GM19395 (cell line): ENCODE data around the gene RGS10.
"Not testable (repeated sequence)": the region's sequence is repeated elsewhere in the genome, so short reads cannot be mapped to it uniquely, and the experiment has no call there.

Experiments used
- ATAC-seq: cut with Tn5 transposase; IDR thresholded peaks from one replicate; pipeline ENCODE4 v1.9.1; 2021; ENCODE audit warnings: mild to moderate bottlenecking, moderate library complexity; ENCODE audit not compliant: unreplicated experiment

The RGS10 gene

DNA sequence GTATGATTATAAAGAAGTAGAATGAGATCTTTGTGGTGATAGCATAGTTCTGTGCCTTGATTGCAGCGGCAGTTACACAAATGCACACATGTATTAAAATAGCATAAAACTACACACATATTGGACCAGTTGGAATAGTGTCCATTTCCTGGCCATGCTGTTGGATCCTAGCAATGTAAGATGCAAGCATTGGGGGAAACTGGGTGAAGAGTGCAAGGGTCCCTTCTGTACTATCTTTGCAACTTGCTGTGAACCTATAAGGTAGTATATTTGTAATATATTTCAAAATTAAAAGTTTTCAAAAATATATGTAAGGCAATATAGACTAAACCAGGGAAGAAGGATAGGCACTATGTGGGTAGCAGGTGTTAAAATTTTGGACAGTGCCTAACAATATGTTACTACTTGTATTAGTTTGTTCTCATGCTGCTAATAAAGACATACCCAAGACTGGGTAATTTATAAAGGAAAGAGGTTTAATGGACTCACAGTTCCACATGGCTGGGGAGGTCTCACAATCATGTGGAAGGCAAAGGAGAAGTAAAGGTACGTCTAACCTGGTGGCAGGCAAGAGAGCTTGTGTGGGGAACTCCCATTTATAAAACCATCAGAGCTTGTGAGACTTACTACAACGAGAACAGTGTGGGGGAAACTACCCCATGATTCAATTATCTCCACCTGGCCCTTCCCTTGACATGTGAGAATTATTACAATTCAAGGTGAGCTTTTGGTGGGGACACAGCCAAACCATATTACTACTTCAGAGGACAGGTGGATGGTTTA, 71.4 kb downstream of the RGS10 start:
- no peak for ATAC-seq

DNA sequence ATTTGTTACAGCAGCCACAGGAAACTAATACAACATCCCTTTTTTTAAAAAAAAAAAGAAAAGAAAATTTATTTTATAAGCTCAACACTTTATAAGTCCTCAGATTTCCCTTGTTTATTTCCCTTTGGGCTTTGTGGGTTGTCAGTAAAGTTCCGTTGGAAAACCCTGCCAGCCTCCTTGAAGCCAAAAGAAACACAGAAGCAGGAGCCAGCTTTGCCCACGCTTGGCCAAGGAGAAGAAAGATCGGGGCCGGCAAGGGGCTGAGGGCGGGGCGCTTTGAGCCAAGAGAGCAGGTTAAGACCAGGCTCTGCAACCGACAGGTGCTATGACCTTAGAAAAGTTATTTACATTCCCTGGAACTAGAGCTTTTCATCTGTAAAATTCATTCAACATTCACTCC, 72.7 kb downstream of the RGS10 start:
- no peak for ATAC-seq

DNA sequence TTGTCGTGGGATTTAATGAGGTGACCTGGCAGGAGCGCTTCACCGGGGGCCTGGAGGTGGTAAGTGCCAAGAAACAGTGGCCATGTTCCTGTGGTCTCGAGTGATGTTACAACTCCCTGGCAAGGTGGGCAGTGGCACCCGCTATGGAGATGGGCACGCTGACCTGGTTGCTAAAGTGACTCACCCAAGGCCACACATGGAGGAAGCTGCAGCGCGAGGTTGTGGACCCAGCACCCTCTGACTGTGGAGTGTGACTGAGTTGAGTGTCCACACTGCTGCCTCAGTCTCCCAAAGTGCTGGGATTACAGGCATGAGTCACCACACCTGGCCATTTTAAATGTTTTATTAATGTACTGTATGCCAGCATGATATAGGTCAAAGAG, 73.2 kb downstream of the RGS10 start:
- ATAC-seq, result no peak

DNA sequence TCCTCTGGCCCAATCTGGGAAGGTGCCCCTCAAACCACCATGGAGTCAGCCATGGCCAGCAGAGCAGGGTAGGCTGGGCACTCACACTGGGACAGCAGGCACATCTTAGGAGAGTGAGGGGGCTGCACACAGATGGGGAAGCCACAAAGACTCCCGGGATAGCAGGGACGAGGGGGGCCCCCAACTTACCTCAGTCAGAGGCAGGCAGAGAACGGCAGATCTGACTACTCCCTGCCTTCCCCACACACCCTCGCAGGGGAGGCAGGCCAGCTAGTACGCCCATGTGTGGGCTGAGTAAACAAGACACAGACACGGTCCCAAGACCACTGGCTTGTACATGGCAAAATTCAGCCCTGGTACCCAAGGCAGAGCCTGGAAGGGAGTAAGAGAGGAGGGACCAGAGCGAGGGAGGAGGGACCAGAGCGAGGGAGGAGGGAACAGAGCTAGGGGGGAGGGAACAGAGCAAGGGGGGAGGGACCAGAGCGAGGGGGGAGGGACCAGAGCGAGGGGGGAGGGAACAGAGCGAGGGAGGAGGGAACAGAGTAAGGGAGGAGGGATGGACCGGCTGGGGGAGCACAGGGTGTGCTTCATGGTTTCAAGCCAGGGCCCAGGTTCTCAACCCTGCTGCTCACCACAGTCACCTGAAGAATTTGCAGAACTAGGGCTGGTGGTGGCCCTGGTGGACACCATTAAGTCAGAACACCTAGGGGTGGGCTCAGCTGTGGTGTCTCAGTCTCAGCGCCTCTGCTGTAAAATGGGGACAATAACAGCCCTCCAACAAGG, 73.8 kb downstream of the RGS10 start:
- no peak for ATAC-seq

DNA sequence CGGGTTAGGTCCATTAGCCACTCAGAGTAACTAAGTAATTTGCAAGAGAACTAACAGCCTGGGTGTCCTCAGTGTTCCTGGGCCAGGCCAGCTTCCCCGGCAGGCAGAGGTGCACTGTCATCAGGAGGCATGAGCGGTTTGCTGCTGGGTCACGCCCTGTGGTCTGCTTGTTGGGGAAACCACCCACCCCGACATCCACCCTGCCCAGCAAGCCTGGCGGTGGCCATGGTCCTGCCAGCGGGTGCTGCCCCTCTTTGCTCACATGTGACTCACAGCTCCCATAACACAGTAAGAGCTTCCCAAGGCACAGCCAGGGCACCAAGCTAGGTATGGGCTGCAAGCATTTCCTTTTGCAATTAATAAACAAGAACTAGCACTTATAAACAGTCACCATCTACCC, 75.9 kb downstream of the RGS10 start:
- ATAC-seq, result no peak

DNA sequence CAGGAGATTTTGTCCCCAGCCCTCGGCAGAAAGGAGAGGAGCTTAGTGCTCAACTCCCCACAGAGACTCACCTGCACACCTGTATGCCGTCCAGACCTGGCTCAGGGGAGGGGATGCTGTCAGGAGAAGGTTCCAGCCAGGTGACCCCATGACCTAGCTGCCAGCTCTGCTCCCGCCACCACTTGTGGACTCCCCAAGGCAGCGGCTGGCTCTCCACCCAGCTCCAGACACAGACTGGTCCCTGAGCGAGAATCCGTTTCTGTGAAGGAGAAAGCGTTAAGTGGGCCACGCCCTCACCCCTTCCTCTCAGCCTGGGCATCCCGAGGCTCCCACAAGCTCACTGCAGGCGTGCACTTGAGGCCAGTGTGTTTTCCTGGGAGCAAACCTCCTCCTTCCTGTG, 76.4 kb downstream of the RGS10 start:
- no peak for ATAC-seq

DNA sequence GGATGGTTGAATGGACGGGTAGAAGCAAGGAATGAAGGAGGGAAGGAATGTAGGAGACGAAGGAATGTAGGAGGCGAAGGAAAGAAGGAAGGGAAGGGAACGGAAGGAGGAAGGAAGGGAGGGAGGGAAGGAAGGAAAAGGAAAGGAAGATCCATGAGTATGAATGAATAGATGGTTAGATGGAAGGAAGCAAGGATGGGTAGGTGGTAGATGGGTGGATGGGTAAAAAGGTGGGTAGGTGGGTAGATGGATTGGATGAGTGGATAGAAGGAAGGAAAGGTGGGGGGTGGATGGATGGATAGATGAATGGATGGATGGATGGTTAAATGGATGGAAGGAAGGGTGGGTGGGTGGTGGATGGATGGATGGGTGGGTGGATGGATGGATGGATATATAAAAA, 77.4 kb downstream of the RGS10 start:
- no peak for ATAC-seq

DNA sequence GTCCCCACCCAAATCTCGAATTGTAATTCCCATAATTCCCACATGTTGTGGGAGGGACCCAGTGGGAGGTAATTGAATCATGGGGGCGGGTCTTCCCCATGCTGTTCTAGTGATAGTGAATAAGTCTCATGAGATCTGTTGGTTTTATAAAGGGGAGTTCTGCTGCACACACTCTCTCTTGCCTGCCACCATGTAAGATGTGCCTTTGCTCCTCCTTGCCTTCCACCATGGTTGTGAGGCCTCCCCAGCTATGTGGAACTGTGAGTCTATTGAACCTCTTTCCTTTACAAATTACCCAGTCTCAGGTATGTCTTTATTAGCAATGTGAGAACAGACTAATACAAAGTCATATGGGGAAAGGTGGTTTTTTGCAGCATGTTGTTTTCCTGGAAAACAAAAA, 79.3 kb downstream of the RGS10 start:
- not testable (repeated sequence) for ATAC-seq

DNA sequence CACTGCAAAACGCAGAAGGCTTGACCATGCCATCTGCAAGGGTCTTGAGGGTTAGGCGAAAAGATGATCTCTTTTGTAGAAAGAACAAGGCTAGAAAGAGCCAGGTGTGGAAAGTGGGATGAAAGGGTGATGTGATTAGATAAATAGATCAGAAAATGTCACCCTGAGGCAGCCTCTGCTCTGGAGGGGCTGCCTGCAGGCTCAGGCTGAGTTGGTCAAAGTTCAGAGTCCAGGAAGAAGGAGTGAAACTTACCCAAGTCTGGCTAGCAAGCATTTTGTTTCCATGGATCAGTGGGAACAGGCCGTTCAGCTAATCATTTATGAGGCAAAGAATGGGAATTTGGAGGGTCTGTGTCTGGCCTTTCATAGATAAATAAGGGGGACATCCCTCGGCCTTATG, 79.7 kb downstream of the RGS10 start:
- no peak for ATAC-seq

DNA sequence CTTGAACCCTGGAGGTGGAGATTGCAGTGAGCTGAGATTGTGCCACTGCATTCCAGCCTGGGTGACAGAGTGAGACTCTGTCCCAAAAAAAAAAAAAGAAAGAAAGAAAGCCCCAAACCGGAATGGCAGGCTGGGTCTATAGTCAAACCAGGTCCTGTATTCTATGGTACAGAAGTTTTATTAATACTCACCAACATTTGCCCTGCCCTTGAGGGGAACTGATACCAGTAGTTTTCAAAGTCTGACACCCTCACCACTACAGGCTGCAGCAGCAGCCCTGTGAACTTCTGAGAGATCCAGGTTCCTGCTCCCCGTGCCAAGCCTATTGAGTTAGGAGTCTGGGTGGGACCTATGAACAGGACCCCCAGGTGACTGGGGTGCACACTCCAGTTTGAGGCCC, 80.6 kb downstream of the RGS10 start:
- peak; percentile 72 for ATAC-seq

DNA sequence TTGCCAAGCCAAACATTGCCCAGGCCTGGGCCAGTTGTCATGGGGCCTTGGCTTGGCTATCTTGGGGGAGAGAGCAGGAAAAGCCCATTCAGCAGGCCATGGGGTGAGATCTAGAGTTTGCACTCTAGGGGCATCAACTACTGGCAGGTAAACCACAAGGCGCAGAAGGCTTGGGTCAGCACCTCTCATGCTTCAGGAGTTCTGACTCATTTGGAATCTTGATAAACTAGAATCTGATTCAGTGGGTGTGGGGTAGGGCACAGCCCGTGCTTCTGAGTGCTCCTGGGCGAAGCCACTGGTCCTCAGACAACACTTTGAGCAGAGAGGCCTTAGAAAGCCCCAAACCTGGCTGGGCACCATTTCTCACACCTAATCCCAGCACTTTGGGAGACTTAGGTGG, 81.1 kb downstream of the RGS10 start:
- ATAC-seq, result peak; percentile 53

DNA sequence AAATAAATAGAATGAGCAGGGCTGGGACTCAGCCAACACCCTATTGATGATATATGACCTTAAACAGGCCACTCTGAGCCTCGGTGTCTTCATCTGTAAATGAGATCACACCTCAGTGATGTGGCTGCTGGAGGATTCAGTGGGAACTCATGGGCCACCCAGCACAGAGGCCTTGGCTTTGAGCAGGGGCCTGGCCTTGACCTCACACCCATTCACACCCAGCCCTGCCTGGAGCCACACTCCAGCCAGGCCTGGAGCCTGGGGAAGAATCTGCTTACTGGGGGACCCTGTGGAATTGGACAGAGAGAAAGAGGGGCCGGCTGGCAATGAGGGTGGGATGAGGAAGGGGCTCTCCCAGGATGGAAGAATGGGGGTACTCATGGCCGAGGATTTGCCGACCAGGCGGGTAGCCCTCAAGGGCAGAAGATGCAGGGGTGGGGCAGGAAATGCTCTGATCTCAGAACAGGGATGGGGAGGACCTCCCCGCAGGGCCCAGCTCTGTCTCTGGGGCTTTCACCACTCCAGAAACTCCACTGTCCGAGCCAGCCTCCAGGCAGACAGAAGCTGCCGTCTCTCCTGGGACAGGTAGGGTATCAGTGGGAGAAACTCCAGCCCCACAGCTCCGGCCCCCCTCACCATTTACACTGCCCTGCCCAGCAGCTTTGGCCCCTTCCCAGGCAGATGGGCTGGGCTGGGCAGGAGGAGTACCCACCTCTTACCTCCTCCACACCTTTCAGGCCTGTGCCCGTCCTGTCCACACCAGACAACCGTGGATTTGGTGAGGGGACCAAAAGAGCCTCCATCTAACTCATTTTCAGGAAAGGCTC, 81.9 kb downstream of the RGS10 start:
- no peak for ATAC-seq

DNA sequence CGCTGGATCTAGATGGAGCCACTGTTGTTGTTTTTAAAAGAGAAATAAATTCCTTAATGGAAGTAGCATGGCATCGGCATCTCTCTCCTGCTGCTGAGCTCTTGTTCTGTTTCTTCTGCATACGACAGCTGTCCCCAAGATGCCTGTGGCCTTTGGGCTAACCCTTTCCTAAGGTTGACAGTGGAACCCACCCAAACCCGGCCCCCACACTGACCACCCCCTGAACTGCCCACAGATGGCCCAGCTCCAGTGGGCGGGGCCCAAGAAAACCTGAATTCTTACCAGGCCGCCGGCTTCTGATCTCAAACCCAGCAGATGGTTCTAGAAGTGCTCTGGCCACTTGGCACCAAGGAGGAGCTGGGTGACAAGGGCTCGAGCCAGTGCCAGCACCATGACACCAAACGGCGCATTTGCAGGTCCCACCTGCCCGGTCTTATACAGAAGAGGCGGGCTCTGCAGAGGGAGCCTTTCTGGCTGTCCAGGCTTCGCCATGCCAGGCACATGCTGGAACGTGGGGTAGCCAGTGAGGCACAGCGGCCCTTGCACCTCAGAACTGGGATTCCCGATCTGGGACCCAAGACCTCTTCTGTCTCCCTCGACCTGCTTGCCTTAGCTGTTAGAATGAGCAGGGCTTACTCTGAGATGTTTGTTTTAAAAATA, 82.7 kb downstream of the RGS10 start:
- no peak for ATAC-seq

DNA sequence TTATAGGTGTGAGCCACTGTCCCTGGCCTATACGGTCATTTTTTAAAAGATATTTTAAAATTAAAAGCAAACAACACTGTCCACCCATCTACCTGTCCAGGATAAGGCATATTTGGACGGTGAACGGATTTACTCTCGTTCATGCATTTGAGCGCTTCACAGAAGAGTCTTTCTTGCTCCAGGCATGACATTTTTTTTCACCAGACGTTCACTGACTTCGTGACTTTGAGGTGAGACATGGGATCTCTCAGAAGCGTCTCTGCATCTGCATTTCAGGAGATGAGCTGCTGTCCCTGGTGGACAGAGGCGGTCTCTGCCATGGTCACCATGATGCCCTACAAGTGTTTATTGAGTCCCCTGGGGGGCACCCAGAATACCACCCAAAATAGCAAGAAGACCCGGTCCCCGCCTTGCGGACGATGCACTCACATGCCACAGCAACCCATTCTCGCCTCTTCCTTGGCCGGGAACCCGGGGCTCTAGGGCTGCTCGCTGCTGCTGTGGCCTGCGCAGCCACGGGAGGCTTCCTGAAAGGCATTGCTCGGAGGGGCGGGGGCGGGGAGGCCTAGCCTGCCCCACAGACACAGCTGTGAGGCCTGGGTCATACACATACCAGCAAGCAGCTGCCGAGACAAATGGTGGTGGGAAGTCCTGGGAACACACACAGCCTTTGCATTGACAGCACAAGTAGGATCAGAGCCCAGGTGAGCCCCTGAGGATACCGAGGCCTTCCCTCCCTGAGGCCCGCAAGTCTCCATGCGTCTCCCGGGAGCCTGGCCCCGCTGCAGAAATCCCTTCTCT, 84.4 kb downstream of the RGS10 start:
- ATAC-seq, result no peak

DNA sequence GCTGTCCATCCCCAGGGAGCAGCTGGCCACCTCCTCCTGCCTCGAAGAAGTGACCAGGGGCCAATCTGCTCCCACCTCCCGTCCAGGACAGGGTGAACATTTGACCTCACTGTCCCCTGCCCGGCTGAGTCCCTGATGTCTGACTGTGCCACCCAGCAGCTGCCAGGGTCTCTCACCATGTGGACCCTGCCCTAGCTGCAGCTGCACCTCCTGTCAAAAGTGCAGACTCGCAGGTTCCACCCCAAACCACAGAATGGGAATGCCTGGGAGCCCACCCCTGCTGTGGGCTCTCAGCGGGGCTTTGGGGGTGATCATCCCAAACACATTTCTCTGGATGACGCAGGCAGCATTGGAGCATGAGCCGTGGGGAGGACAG, 86.1 kb downstream of the RGS10 start:
- ATAC-seq, result no peak

DNA sequence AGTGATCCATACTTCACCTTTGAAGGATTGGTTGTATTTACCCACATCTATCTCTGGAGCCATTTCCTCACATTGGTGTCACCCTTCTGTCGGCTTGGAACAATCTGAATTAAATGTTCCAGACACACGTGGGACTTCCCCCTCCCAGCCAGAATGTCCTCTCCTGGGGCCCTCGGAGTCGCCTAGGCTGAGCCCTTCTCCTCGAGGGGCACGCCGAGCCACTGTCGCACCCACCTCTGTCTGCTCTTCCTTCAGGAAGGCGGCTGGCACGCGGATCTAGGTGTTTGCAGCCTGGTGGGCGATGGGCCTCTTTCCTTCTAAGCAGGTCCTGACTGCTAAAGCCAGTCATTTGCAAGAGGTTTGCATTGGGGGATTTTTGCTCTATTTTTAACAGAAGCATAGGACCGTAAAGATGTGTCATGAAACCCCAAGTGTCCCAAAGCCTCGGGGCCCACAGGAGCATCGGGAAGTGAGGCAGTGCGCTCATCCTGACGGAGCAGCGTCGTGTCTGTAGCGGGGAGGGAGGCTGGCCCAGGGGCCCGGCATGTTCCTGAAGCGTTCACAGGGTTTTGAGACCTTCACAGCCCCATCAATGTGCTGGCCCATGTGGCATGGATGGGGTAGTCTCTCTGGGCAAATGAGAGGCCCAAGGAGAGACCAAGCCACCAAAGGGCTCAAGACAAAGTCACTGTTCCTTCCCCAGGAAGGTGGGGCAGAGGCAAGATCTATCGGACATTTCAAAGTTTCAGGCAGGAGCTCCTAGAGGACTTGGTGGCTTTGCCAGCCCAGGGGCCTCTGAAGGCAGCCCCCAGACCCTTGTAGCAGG, 86.7 kb downstream of the RGS10 start:
- no peak for ATAC-seq

DNA sequence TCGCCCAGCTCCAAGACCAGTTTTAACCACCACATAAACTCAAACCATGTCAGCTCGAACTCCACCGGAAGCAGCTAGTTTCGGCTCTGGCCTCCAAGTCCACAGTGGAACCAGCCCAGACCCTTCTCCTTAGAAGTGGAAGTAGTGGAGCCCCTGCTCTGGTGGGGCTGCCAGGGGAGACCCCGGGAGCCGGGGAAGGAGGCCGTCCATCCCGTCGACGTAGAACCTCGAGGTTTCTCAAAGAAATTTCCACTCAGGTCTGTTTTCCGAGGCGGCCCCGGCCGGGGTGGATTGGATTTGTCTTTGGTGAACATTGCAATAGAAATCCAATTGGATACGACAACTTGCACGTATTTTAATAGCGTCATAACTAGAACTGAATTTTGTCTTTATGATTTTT, 87.5 kb downstream of the RGS10 start:
- ATAC-seq, result no peak

DNA sequence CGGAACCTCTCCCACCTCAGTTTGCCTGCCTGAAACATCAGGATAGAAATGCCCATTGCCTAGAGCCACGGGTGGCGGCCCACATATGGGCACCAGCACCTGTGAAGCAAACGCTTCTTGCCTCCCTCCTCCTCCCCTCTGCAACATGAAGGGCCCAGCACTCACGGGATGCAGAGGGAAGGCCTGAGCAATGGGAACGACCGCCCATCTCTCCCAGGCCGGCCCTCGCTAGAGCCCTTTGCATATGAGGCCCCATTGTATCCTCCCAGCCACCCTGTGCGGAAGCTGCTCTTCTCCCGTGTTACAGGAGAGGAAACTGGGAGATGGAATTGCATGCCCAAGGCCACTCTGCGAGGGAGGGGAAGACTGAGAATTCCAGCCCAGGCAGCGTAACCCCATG, 88.2 kb downstream of the RGS10 start:
- ATAC-seq, result no peak

DNA sequence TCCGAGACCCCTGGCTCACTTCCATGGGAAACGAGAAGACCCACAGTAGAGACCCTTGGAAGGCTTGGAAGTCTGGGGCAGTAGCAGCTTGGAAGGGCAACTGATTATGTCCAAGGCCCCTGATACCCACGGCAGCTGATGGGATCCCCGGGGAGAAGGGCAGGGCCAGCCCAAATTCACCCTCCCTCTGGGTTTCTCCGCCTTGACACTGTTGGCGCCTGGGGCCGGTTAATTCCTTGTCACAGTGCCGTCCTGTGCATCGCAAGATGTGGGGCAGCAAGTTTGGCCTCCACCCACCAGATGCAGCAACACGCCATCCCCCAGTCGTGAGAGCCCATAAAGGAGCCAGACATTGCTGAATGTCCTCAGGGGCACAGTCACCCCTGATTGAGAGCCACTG, 89.2 kb downstream of the RGS10 start:
- no peak for ATAC-seq

DNA sequence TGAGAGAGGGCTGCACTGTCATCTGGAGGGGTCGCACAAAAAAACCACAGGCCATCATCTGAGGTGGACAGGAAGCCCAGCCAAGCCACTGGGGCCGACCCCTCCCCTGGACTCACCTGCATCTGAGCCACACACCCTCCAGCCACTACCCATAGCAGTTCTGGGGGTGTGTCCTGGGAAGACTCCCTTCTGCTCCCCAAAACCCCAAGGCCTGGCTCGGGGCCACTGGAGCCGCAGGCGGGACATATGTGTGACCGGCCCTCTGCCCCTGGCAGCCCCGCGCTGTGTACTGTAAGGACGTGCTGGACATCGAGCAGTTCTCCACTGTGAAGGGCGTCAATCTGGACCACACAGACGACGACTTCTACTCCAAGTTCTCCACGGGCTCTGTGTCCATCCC, 90.1 kb downstream of the RGS10 start:
- no peak for ATAC-seq
